GM12878 (cell line): ENCODE measurements around the gene C1orf232. TPM values are rescaled to one million over a fixed set of nuclear protein-coding genes. Genes with fewer than 3 reads are reported as not detected.

Source experiments
- ATAC-seq: fragments of 200-7000 bp; cut with Tn5 transposase; 3 replicates; pipeline ENCODE4 v1.9.1; 2020; ENCODE audit warnings: mild to moderate bottlenecking, moderate library complexity
- BruUV-seq: library from RNA; stranded (reverse); fragments of 400-500 nt; replicated peaks from 2 replicates; lab custom pipeline; 2021; lab: Mats Ljungman, UMichigan
- CTCF ChIA-PET: fragments of 300-600 bp; sonication (Branson Sonifier 250); formaldehyde crosslinking; extraction: SDS; loops from one replicate; lab custom pipeline; 2021; ENCODE audit warnings: inconsistent platforms; lab: Yijun Ruan, JAX
- POLR2A ChIA-PET: fragments of 350-600 bp; formaldehyde crosslinking; extraction: SDS; loops from one replicate; lab custom pipeline; 2021; ENCODE audit warnings: inconsistent platforms; lab: Charles Lee
- RAD21 ChIA-PET: fragments of 300-600 bp; sonication (Branson Sonifier 250); formaldehyde crosslinking; loops from one replicate; lab custom pipeline; 2023; ENCODE audit warnings: antibody characterized with exemption; ENCODE audit not compliant: unreplicated experiment; lab: Charles Lee
- SMC1A ChIA-PET: fragments of 300-600 bp; sonication (Branson Sonifier 250); formaldehyde crosslinking; loops from one replicate; lab custom pipeline; 2023; ENCODE audit not compliant: unreplicated experiment, uncharacterized antibody; lab: Charles Lee
- DNase-seq: peaks from one replicate; pipeline ENCODE4 v3.0.0-alpha.2; 2011; ENCODE audit warnings: low read depth, low spot score
- FAIRE-seq: peaks from 3 replicates; lab custom pipeline; 2011; peaks lifted over from hg19 to GRCh38; lab: Jason Lieb, UNC
- H2AFZ ChIP-seq: 2 replicates; pipeline ENCODE4 v1.6.0; 2011; ENCODE audit warnings: low read depth, low read length, control low read depth; ENCODE audit not compliant: control insufficient read depth
- H3K27ac ChIP-seq: 2 replicates; pipeline ENCODE4 v1.5.1; 2011; ENCODE audit warnings: control low read depth; ENCODE audit not compliant: control insufficient read depth, insufficient read depth
- H3K27me3 ChIP-seq, 2 experiments: replicated peaks in 1 of 2; 2 replicates each; pipeline versions ENCODE4 v1.6.0 to v1.6.1; 2011; ENCODE audit warnings: low read length in 1 of 2; ENCODE audit not compliant: control insufficient read depth in 2 of 2, insufficient read depth in 2 of 2
- H3K36me3 ChIP-seq, 2 experiments: 2 replicates each; pipeline ENCODE4 v1.5.1; 2011; ENCODE audit warnings: low read length in 1 of 2; ENCODE audit not compliant: control insufficient read depth in 2 of 2, insufficient read depth in 2 of 2
- H3K4me1 ChIP-seq: 2 replicates; pipeline ENCODE4 v1.6.1; 2011; ENCODE audit warnings: mild to moderate bottlenecking, low read length, moderate library complexity, mixed read lengths; ENCODE audit not compliant: control insufficient read depth, insufficient read depth
- H3K4me2 ChIP-seq: 2 replicates; pipeline ENCODE4 v1.6.0; 2011; ENCODE audit warnings: control low read depth; ENCODE audit not compliant: control insufficient read depth, insufficient read depth
- H3K4me3 ChIP-seq: fragments of 200-600 bp; sonication (generic); 2 replicates; pipeline ENCODE4 v1.5.1; 2016
- H3K79me2 ChIP-seq: 2 replicates; pipeline ENCODE4 v1.6.0; 2011; ENCODE audit warnings: low read length; ENCODE audit not compliant: control insufficient read depth, insufficient read depth
- H3K9ac ChIP-seq: 2 replicates; pipeline ENCODE4 v1.8.0; 2011; ENCODE audit warnings: low read length, control low read depth, mixed read lengths; ENCODE audit not compliant: control insufficient read depth, insufficient read depth
- H3K9me3 ChIP-seq: replicated peaks from 3 replicates; pipeline ENCODE4 v1.5.1; 2011; ENCODE audit warnings: mild to moderate bottlenecking, low read length; ENCODE audit not compliant: control insufficient read depth, insufficient read depth
- H4K20me1 ChIP-seq: 2 replicates; pipeline ENCODE4 v1.6.0; 2011; ENCODE audit not compliant: control insufficient read depth, insufficient read depth
- BACH1 ChIP-seq: fragments of 450-650 bp; IDR thresholded peaks from 2 replicates; pipeline ENCODE4 v1.6.1; 2017; ENCODE audit warnings: mild to moderate bottlenecking, borderline replicate concordance
- BRCA1 ChIP-seq: IDR thresholded peaks from 2 replicates; pipeline ENCODE4 v1.6.1; 2011; ENCODE audit warnings: low read depth, low read length, improper control_type of control experiment
- CREB1 ChIP-seq: IDR thresholded peaks from 2 replicates; pipeline ENCODE4 v1.6.1; 2012; ENCODE audit warnings: low read depth, mild to moderate bottlenecking, inconsistent platforms
- IRF5 ChIP-seq: fragments of 450-650 bp; IDR thresholded peaks from 2 replicates; pipeline ENCODE4 v1.6.1; 2017; ENCODE audit warnings: borderline replicate concordance
- JUNB ChIP-seq: IDR thresholded peaks from 2 replicates; pipeline ENCODE4 v1.6.1; 2016; ENCODE audit warnings: antibody characterized with exemption, mild to moderate bottlenecking
- LARP7 ChIP-seq: fragments of 450-650 bp; IDR thresholded peaks from 2 replicates; pipeline ENCODE4 v1.6.1; 2017; ENCODE audit warnings: mild to moderate bottlenecking
- RB1 ChIP-seq: fragments of 450-650 bp; formaldehyde crosslinking; IDR thresholded peaks from 2 replicates; pipeline ENCODE4 v1.6.1; 2017; ENCODE audit warnings: mild to moderate bottlenecking, borderline replicate concordance
- SIN3A ChIP-seq: IDR thresholded peaks from 2 replicates; pipeline ENCODE4 v1.6.1; 2012; ENCODE audit warnings: low read depth, low read length, improper control_type of control experiment
- ZBTB11 ChIP-seq: fragments of 450-650 bp; formaldehyde crosslinking; IDR thresholded peaks from 2 replicates; pipeline ENCODE4 v1.5.0; 2022; ENCODE audit warnings: mild to moderate bottlenecking, missing genetic modification characterization
- ZNF384 ChIP-seq: IDR thresholded peaks from 2 replicates; pipeline ENCODE4 v1.6.1; 2012; ENCODE audit warnings: low read depth, mild to moderate bottlenecking, low read length, improper control_type of control experiment, borderline replicate concordance
- ZNF622 ChIP-seq: fragments of 450-650 bp; IDR thresholded peaks from 2 replicates; pipeline ENCODE4 v1.6.1; 2017; ENCODE audit warnings: mild to moderate bottlenecking, inconsistent platforms
- ZSCAN29 ChIP-seq: fragments of 450-650 bp; IDR thresholded peaks from 2 replicates; pipeline ENCODE4 v1.6.1; 2017; ENCODE audit warnings: mild to moderate bottlenecking, moderate library complexity
- WGBS: methylation state at CpG from one replicate; pipeline ENCODE4 v1.1.6; 2016; ENCODE audit warnings: low lambda C conversion rate; ENCODE audit not compliant: insufficient replicate concordance, insufficient coverage; ENCODE audit errors: missing lambda C conversion rate; 5-methylcytosine and 5-hydroxymethylcytosine counted together
- in situ Hi-C: fragments of 300-500 bp; cut with MboI; formaldehyde crosslinking; loops from 9 replicates; pipeline ENCODE4 v1.14.3; 2018; ENCODE audit warnings: mixed read lengths
- intact Hi-C: fragments of 100-400 bp; cut with micrococcal nuclease; formaldehyde crosslinking; loops from one replicate; pipeline ENCODE4 v1.14.2; 2022; ENCODE audit not compliant: unreplicated experiment
- polyA plus RNA-seq, 11 experiments: library from polyadenylated mRNA; depleted of rRNA in 4 of 11; unstranded in 6 of 11; stranded (reverse) in 5 of 11; fragments of >200 nt; fragmentation: Nextera tagmentation in 4 of 11; fragmentation: Illumina TruSeq in 1 of 11; extraction: Ambion mirVana in 4 of 11; extraction: Trizol in 1 of 11; gene quantifications; 1 replicate in 1 of 11; 2 replicates in 10 of 11; pipeline versions ENCODE4 v1.2.1 to v1.2.3, GENCODE V29; 2011 to 2016; ENCODE audit warnings: inconsistent platforms in 2 of 11, missing spikeins in 2 of 11, low read depth in 1 of 11
- total RNA-seq, 4 experiments: library from RNA; depleted of rRNA in 3 of 4; stranded (reverse); fragments of >200 nt in 3 of 4; fragmentation: Illumina TruSeq in 1 of 4; extraction: Trizol in 1 of 4; gene quantifications; 2 replicates each; pipeline versions ENCODE4 v1.2.1 to v1.2.3, GENCODE V29; 2013 to 2021
- TF ChIP-seq, protein P1 (sequence below): fragments of 450-650 bp; formaldehyde crosslinking; IDR thresholded peaks from 2 replicates; pipeline ENCODE4 v1.4.0; 2020; ENCODE audit warnings: mild to moderate bottlenecking, moderate library complexity

The C1orf232 gene
- total and polyA plus RNA-seq, 10 of the 15 experiments (the other 5 are each of a cell fraction or from before 2014, with no cell fraction given) = not detected

DNA sequence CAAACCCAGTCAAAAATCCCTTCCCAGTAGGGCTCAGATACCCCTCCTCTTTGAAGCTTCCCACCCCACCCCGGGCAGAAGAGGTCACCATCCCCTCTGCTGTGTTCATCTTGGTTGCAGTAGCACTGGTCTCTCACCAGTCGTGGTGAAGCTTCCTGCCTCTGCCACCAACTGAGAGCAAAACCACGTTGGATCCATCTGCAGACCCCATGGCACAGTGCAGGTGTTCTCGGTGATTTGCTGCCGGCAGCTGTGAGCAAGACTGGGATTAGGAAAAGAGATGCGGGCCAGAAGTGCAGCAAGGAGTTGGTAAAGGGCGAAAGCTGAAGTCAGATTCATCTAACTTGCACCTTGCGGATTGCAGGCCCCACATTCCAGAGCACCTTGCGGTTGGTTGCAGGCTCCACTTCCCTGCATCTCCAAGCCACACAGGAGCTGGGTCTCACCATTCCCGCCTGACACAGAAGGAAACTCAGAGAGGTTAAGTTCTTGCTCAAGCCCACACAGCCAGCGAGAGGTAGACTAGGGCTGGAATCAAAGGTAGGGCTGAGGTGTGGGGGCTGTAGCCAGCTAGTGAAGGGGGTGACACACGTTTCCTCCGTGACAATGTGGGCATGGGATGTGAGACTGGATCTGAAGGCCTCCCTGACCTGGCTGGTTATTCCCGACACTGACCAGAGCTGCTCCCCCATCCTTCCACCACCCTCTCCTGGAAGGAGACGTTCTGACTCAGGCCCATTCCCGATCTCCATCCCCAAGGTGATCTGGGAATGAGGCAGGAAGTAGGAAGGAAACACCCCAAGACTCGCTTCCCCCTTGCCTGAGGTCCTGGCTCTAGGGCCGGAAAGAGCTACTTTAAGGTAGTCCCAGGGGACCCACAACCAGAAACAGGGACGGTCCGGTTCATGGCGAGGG is 13.1 kb downstream of the C1orf232 start:
- Histone ChIP-seq H3K27me3 (peaks cover 1 to 12% of the 10 kb centered on the region in 2 experiments), H3K27ac (no peak overlapping the region), H2AFZ (no peak overlapping the region), H3K36me3 (no peaks in the 10 kb centered on the region), H3K4me3 (no peak overlapping the region), H3K9ac (no peak overlapping the region), H3K79me2 (no peaks in the 10 kb centered on the region), H4K20me1 (no peaks in the 10 kb centered on the region), H3K4me1 (no peaks in the 10 kb centered on the region), H3K9me3 (no peaks in the 10 kb centered on the region), H3K4me2 (no peak overlapping the region)
- intact Hi-C loops (no loop called here), in situ Hi-C loops (no loop called here)
- FAIRE-seq = no peak
- ATAC-seq = no peak
- CTCF ChIA-PET = interaction anchor here (0.8 to 4.8 kb wide), 5 partner anchors 11 to 128 kb away, joined by 3 to 24 read pairs (median 3); partner anchors contain the start of genes CEP85 and ZNF593
- SMC1A ChIA-PET = interaction anchor here (2.3 kb wide), 1 partner anchor 11 kb away, joined by 11 read pairs; no protein-coding TSS in a partner anchor
- BruUV-seq = no TSS peak
- DNase-seq = no peak
- 17% methylated on average over 21 of the region's 21 CpGs for WGBS
- RAD21 ChIA-PET = no interaction called here
- POLR2A ChIA-PET = no interaction called here
- TF ChIP-seq, protein P1, sequence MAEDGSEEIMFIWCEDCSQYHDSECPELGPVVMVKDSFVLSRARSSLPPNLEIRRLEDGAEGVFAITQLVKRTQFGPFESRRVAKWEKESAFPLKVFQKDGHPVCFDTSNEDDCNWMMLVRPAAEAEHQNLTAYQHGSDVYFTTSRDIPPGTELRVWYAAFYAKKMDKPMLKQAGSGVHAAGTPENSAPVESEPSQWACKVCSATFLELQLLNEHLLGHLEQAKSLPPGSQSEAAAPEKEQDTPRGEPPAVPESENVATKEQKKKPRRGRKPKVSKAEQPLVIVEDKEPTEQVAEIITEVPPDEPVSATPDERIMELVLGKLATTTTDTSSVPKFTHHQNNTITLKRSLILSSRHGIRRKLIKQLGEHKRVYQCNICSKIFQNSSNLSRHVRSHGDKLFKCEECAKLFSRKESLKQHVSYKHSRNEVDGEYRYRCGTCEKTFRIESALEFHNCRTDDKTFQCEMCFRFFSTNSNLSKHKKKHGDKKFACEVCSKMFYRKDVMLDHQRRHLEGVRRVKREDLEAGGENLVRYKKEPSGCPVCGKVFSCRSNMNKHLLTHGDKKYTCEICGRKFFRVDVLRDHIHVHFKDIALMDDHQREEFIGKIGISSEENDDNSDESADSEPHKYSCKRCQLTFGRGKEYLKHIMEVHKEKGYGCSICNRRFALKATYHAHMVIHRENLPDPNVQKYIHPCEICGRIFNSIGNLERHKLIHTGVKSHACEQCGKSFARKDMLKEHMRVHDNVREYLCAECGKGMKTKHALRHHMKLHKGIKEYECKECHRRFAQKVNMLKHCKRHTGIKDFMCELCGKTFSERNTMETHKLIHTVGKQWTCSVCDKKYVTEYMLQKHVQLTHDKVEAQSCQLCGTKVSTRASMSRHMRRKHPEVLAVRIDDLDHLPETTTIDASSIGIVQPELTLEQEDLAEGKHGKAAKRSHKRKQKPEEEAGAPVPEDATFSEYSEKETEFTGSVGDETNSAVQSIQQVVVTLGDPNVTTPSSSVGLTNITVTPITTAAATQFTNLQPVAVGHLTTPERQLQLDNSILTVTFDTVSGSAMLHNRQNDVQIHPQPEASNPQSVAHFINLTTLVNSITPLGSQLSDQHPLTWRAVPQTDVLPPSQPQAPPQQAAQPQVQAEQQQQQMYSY = no peak
- TF ChIP-seq CREB1 = no peak
- no peak for TF ChIP-seq BACH1
- no peak for TF ChIP-seq ZSCAN29
- no peak for TF ChIP-seq IRF5
- no peak for TF ChIP-seq SIN3A
- TF ChIP-seq BRCA1 = no peak
- TF ChIP-seq ZNF622 = no peak
- TF ChIP-seq LARP7 = no peak
- TF ChIP-seq RB1 = no peak
- TF ChIP-seq ZNF384 = no peak
- no peak for TF ChIP-seq ZBTB11 (CRISPR knock-in tag)
- no peak for TF ChIP-seq JUNB
